Common myeloid progenitor, CD34-positive (primary cell): ENCODE measurements around the gene FHIP2A.

Source experiments
- CTCF ChIA-PET: fragments of 350-600 bp; sonication (Branson Sonifier 250); formaldehyde crosslinking; loops from one replicate; lab custom pipeline; 2021; ENCODE audit warnings: antibody characterized with exemption; lab: Charles Lee
- POLR2A ChIA-PET: fragments of 350-600 bp; sonication (Branson Sonifier 250); formaldehyde crosslinking; loops from one replicate; lab custom pipeline; 2021; ENCODE audit warnings: antibody characterized with exemption; lab: Charles Lee
- DNase-seq, 3 donors: peaks; one replicate each; pipeline versions ENCODE4 v3.0.0 to v3.0.0-alpha.2; 2013
- H3K27ac ChIP-seq, 2 experiments: 1 replicate in 1 of 2; 2 replicates in 1 of 2; pipeline ENCODE4 v1.7.0; 2013; ENCODE audit warnings: inconsistent platforms in 2 of 2, low read length in 2 of 2, mild to moderate bottlenecking in 2 of 2, low read depth in 1 of 2, moderate library complexity in 1 of 2; ENCODE audit not compliant: severe bottlenecking in 2 of 2, insufficient read depth in 1 of 2, poor library complexity in 1 of 2
- H3K27me3 ChIP-seq, 5 experiments: replicated peaks in 2 of 5; 1 replicate in 3 of 5; 2 replicates in 2 of 5; pipeline versions ENCODE4 v1.6.1 to v1.7.0; 2013; ENCODE audit warnings: low read length in 4 of 5, mild to moderate bottlenecking in 2 of 5, moderate library complexity in 2 of 5, inconsistent platforms in 1 of 5; ENCODE audit not compliant: insufficient read depth in 5 of 5, control insufficient read depth in 4 of 5
- H3K36me3 ChIP-seq, 4 experiments: 1 replicate in 2 of 4; 2 replicates in 2 of 4; pipeline versions ENCODE4 v1.6.1 to v1.7.0; 2013; ENCODE audit warnings: low read length in 3 of 4, control low read depth in 1 of 4, mild to moderate bottlenecking in 1 of 4; ENCODE audit not compliant: control insufficient read depth in 4 of 4, insufficient read depth in 4 of 4
- H3K4me1 ChIP-seq, 4 experiments: 1 replicate in 3 of 4; 2 replicates in 1 of 4; pipeline versions ENCODE4 v1.6.1 to v1.7.1; 2013; ENCODE audit warnings: low read length in 3 of 4, mild to moderate bottlenecking in 3 of 4, control low read depth in 1 of 4, inconsistent platforms in 1 of 4, moderate library complexity in 1 of 4; ENCODE audit not compliant: control insufficient read depth in 4 of 4, insufficient read depth in 4 of 4; ENCODE audit errors: control extremely low read depth in 1 of 4
- H3K4me3 ChIP-seq, 7 experiments: 1 replicate in 4 of 7; 2 replicates in 3 of 7; pipeline versions ENCODE4 v1.5.1 to v1.7.0; 2013; ENCODE audit warnings: mild to moderate bottlenecking in 7 of 7, low read length in 6 of 7, moderate library complexity in 6 of 7, inconsistent platforms in 2 of 7, low read depth in 2 of 7, control low read depth in 1 of 7; ENCODE audit not compliant: insufficient read depth in 4 of 7, control insufficient read depth in 1 of 7; ENCODE audit errors: extremely low read depth in 1 of 7
- H3K9me3 ChIP-seq, 5 experiments: 1 replicate in 4 of 5; 2 replicates in 1 of 5; pipeline versions ENCODE4 v1.6.1 to v1.7.1; 2013; ENCODE audit warnings: low read length in 4 of 5, mild to moderate bottlenecking in 2 of 5, inconsistent platforms in 1 of 5, low read depth in 1 of 5, moderate library complexity in 1 of 5; ENCODE audit not compliant: control insufficient read depth in 4 of 5, insufficient read depth in 2 of 5; ENCODE audit errors: control extremely low read depth in 1 of 5
- WGBS: methylation state at CpG from one replicate; pipeline ENCODE4 v1.1.5; 2013; ENCODE audit not compliant: insufficient coverage; 5-methylcytosine and 5-hydroxymethylcytosine counted together

Gene FHIP2A

DNA sequence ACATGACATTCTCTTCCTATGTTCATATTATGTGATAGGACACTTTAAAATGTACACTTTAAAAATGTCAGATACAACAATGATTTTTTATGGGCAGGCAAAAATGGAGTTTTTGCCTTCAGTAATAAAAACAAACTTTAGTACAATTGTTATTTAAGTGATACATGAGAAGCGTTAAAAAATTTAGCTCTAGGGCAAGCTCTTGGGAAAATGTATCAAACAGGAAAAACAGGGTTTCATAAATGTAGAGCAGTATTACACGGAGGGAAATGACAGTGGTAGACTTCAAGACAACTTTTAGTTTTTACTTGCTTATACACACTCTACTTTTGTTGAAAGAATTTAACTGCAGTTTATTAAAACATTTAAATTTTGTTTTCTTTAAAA is 1.5 kb downstream of the FHIP2A start:
- ChIA-PET CTCF (interaction anchor here (0.8 to 3.6 kb wide), 7 partner anchors 7 to 119 kb away, joined by 3 to 26 read pairs (median 5); no protein-coding TSS in a partner anchor), POLR2A (interaction anchor here (1.0 to 2.9 kb wide), 2 partner anchors 11 to 22 kb away, joined by 3 to 10 read pairs; no protein-coding TSS in a partner anchor)
- peak in 1 of 3 donors; percentile 33 for DNase-seq
- Histone ChIP-seq H3K36me3 (peaks cover 0 to 5% (median 1%) of the 10 kb centered on the region in 4 experiments), H3K9me3 (no peaks in the 10 kb centered on the region), H3K4me1 (peaks cover 10 to 39% (median 21%) of the 10 kb centered on the region in 4 experiments), H3K27me3 (no peaks in the 10 kb centered on the region), H3K4me3 (peak overlapping the region in 6 of 7 experiments; percentile 82 to 96 (median 89)), H3K27ac (peak overlapping the region; percentile 93 to 95)
- whole genome bisulfite sequencing, result 0% methylated on average over 1 of the region's 2 CpGs

DNA sequence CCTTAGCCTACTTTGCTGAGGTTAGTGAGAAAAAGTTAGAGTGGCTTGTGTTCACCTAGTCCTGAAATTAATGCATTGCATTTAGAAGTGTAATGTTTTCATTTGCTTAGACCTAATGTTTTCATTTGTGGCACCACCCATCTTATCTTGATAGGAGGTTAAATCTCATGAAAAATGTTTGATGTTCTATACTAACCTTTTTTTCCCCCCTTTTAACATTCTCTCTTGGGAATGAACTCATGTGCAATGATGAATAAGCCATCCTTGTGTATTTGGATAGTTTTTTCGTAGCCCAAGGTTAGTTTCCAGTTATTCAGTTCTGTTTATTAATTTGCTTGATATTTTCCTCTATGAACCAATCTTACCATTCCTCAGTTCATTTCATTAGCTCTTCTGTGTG is 2.8 kb downstream of the FHIP2A start:
- DNase-seq, result no peak
- Histone ChIP-seq H3K36me3 (peaks cover 0 to 5% (median 4%) of the 10 kb centered on the region in 4 experiments), H3K9me3 (no peaks in the 10 kb centered on the region), H3K4me3 (peak overlapping the region in 5 of 7 experiments; percentile 2 to 96 (median 85)), H3K27ac (peak overlapping the region; percentile 26 to 95), H3K4me1 (peaks cover 10 to 38% (median 21%) of the 10 kb centered on the region in 4 experiments), H3K27me3 (no peaks in the 10 kb centered on the region)
- no CpG with 5 or more reads among the region's 1 CpG for WGBS
- ChIA-PET POLR2A (interaction anchor here (0.6 kb wide), 1 partner anchor 26 kb away, joined by 3 read pairs; no protein-coding TSS in a partner anchor), CTCF (interaction anchor here (1.0 kb wide), 1 partner anchor 14 kb away, joined by 3 read pairs; no protein-coding TSS in a partner anchor)

DNA sequence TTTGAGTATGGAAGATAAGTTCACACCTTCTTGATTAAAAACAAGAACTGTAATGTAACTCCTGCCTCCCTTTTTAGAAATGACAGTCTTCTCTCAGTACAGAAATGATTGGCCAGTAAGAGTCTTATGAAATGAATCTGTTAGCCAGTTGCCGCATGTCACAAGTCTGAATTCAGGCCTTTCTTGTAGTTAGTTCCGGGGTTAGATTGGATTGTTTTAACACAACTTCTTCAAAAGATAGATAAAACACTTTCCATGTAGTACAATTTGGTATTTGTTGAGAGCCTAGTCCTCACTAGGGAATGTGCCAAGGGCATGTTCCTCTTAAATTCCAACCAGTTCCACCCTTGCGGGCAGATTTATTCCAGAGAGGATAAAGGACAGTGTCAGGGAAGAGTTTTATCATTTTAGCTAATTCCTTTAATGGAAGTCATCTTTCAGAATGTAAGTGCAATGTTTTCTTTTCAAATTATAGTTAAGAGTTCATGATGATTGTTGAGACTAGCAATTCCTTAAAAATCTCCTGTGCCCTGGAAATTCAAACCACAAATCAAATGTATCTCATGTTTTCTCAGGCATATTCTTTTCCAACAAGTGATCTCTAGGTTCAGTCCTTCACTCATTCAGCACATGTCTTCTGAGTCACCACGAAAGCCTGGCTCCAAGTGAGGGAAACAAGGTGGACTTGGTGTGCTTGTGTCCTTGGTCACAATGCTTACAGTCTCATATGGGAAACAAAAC is 4.1 kb downstream of the FHIP2A start:
- Histone ChIP-seq H3K36me3 (peaks cover 0 to 7% (median 4%) of the 10 kb centered on the region in 4 experiments), H3K4me1 (peaks cover 10 to 34% (median 20%) of the 10 kb centered on the region in 4 experiments), H3K27me3 (no peaks in the 10 kb centered on the region), H3K4me3 (peak overlapping the region in 1 of 7 experiments; percentile 13), H3K27ac (peak overlapping the region in 1 of 2 experiments; percentile 21), H3K9me3 (no peaks in the 10 kb centered on the region)
- POLR2A ChIA-PET, result no interaction called here
- CTCF ChIA-PET, result interaction anchor here (1.6 kb wide), 1 partner anchor 51 kb away, joined by 3 read pairs; no protein-coding TSS in a partner anchor
- DNase-seq, result no peak
- WGBS, result 83% methylated on average over 2 of the region's 4 CpGs

DNA sequence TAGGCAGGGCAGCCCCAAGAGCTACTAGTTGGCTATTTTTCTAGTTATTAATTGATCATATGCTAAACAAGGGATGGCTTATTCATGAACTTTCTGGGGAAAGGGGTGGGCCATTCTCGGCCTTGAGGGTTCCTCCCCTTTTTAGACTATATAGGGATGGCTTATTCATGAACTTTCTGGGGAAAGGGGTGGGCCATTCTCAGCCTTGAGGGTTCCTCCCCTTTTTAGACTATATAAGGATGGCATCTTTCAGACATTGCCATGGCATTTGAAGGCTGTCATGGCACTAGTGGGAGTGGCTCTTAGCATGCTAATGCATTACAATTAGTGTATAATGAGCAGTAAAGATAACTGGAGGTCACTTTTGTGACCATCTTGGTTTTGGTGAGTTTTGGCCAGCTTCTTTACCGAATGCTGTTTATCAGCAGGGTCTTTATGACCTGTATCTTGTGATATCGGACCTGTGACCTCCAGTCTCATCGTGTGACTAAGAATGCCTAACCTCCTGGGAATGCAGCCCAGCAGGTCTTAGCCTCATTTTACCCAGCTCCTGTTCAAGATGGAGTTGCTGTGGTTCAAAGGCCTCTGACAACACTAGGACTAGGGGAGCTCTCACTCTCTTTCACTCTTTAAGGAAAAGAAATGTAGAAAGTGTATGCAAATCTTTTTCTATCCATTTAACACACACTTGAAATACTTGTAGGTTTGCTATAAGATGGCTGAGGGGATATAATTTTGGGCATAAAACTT is 7.8 kb downstream of the FHIP2A start:
- POLR2A ChIA-PET, result interaction anchor here (1.4 kb wide), 1 partner anchor 32 kb away, joined by 4 read pairs; no protein-coding TSS in a partner anchor

DNA sequence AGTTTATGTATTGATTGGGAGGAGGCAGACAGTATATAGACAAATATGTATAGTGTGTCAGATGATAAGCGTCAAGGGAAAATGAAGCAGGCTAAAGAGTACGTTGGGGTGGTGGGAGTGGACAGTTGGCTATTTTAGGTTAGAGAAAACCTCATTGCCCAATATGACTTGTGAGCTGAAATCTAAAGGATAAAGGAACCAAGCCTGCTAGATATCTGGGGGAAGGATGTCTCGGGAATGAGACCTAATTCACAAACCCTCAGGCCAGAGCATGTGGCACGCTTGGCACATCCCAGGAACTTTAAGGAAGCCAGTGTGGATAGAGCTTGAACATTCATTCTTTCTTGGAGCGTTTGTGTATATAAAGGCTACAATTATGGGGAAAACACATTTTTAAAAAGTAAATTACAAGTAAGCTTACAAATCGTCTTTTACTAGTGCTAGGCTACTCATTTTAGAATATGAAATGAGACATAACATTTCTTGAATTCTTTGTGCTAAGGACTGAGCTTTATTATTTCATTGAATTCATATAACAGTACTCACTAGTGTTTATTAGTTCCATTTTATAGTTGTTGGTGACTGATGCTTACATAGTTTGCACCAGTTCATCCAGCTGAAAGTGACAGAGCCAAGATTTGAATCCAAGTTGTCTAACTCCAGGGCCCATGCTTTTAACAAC is 9.7 kb downstream of the FHIP2A start:
- CTCF ChIA-PET, result interaction anchor here (0.9 to 2.9 kb wide), 3 partner anchors 10 to 43 kb away, joined by 3 to 15 read pairs (median 3); partner anchors contain the start of gene FHIP2A
- POLR2A ChIA-PET, result interaction anchor here (0.6 kb wide), 1 partner anchor 9 kb away, joined by 3 read pairs; the partner anchor contains the start of gene FHIP2A
- peaks cover 12 to 51% (median 24%) of the 10 kb centered on the region in 4 experiments for H3K36me3 ChIP-seq

More for the DNA sequence above, 7.8 kb downstream of the FHIP2A start:
- H3K4me3 ChIP-seq, result no peak overlapping the region
- H3K27me3 ChIP-seq, result no peaks in the 10 kb centered on the region
- no peak for DNase-seq
- H3K36me3 ChIP-seq, result peaks cover 8 to 32% (median 17%) of the 10 kb centered on the region in 4 experiments
- H3K27ac ChIP-seq, result no peak overlapping the region
- peaks cover 2 to 22% (median 9%) of the 10 kb centered on the region in 4 experiments for H3K4me1 ChIP-seq
- CTCF ChIA-PET, result interaction anchor here (1.1 to 2.9 kb wide), 2 partner anchors 8 to 91 kb away, joined by 3 to 15 read pairs; partner anchors contain the start of gene FHIP2A
- 75% methylated on average over 4 of the region's 4 CpGs for WGBS
- H3K9me3 ChIP-seq, result no peaks in the 10 kb centered on the region

DNA sequence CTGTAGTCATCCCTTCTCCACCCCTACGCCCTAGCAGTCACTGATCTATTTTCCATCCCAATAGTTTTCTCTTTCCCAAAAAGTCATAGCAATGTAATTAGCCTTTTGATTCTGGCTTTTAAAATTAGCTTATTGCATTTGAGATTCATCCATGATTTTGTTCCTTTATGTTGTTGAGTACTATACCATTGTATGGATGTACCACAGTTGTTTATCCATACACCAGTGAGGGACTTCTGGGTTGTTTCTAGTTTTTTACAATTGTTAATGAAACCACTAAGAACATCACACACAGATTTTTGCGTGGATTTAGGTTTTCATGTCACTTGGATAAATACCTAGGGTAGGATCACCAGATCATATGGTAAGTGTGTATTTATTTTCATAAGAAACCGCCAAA is 16.1 kb downstream of the FHIP2A start:
- WGBS, result no CpG with 5 or more reads among the region's 3 CpGs
- CTCF ChIA-PET, result interaction anchor here (0.8 to 1.4 kb wide), 5 partner anchors 13 to 52 kb away, joined by 3 read pairs; no protein-coding TSS in a partner anchor
- H3K27ac ChIP-seq, result no peak overlapping the region
- DNase-seq, result no peak
- no peaks in the 10 kb centered on the region for H3K9me3 ChIP-seq
- peaks cover 27 to 94% (median 46%) of the 10 kb centered on the region in 4 experiments for H3K36me3 ChIP-seq
- no peaks in the 10 kb centered on the region for H3K27me3 ChIP-seq
- no peaks in the 10 kb centered on the region for H3K4me1 ChIP-seq
- no peak overlapping the region for H3K4me3 ChIP-seq
- POLR2A ChIA-PET, result no interaction called here

More for the DNA sequence above, 9.7 kb downstream of the FHIP2A start:
- 96% methylated on average over 3 of the region's 6 CpGs for WGBS
- no peak for DNase-seq
- H3K27me3 ChIP-seq, result no peaks in the 10 kb centered on the region
- H3K4me3 ChIP-seq, result no peak overlapping the region
- peaks cover 0 to 3% (median 0%) of the 10 kb centered on the region in 4 experiments for H3K4me1 ChIP-seq
- H3K27ac ChIP-seq, result no peak overlapping the region
- H3K9me3 ChIP-seq, result no peaks in the 10 kb centered on the region
